HepG2 (cell line): ENCODE results near the gene ZDHHC6. TPM values are rescaled to one million over a fixed set of nuclear protein-coding genes. Genes with fewer than 3 reads are reported as not detected.
A peak's percentile ranks its signal among the peaks of the same experiment; 100 is the strongest.

Experiments used
- ATAD3A ChIP-seq: sonication (generic); formaldehyde crosslinking; IDR thresholded peaks from 2 replicates; pipeline ENCODE4 v1.4.0; 2020; ENCODE audit warnings: missing genetic modification reagents
- CREB1 ChIP-seq, 2 experiments: fragments of 450-650 bp in 1 of 2; IDR thresholded peaks; 2 replicates each; pipeline ENCODE4 v1.6.1; 2016 to 2017; ENCODE audit warnings: control low read depth in 1 of 2, mild to moderate bottlenecking in 1 of 2, missing compliant biosample characterization in 1 of 2, missing genetic modification characterization in 1 of 2
- GTF3A ChIP-seq: sonication (generic); formaldehyde crosslinking; conservative IDR thresholded peaks from 2 replicates; pipeline ENCODE4 v1.4.0; 2020; ENCODE audit warnings: mild to moderate bottlenecking, missing genetic modification reagents
- MTA3 ChIP-seq: sonication (generic); formaldehyde crosslinking; IDR thresholded peaks from 2 replicates; pipeline ENCODE4 v1.4.0; 2020; ENCODE audit warnings: missing genetic modification reagents
- MXI1 ChIP-seq: IDR thresholded peaks from 3 replicates; pipeline ENCODE4 v1.6.1; 2012; ENCODE audit warnings: low read depth, low read length, inconsistent platforms, borderline replicate concordance
- PHF5A ChIP-seq: IDR thresholded peaks from one replicate; pipeline ENCODE4 v1.6.1; 2018; ENCODE audit warnings: low read depth, missing genetic modification reagents; ENCODE audit not compliant: unreplicated experiment
- STAT5B ChIP-seq: sonication (generic); formaldehyde crosslinking; IDR thresholded peaks from 2 replicates; pipeline ENCODE4 v1.4.0; 2020; ENCODE audit warnings: missing genetic modification reagents
- ZNF230 ChIP-seq: sonication (generic); formaldehyde crosslinking; IDR thresholded peaks from 2 replicates; pipeline ENCODE4 v1.4.0; 2020; ENCODE audit warnings: mild to moderate bottlenecking, missing genetic modification reagents
- ZNF331 ChIP-seq: sonication (generic); formaldehyde crosslinking; IDR thresholded peaks from 2 replicates; pipeline ENCODE4 v1.4.0; 2020; ENCODE audit warnings: missing genetic modification reagents
- ZNF761 ChIP-seq: sonication (generic); formaldehyde crosslinking; conservative IDR thresholded peaks from 2 replicates; pipeline ENCODE4 v1.4.0; 2020; ENCODE audit warnings: mild to moderate bottlenecking, missing genetic modification reagents
- ZNF768 ChIP-seq: sonication (generic); formaldehyde crosslinking; IDR thresholded peaks from 2 replicates; pipeline ENCODE4 v1.4.0; 2020; ENCODE audit warnings: missing genetic modification reagents
- ZNF775 ChIP-seq: sonication (generic); formaldehyde crosslinking; IDR thresholded peaks from 2 replicates; pipeline ENCODE4 v1.4.0; 2020; ENCODE audit warnings: missing genetic modification reagents, mild to moderate bottlenecking, moderate library complexity, borderline replicate concordance
- polyA plus RNA-seq, 8 experiments: library from polyadenylated mRNA; depleted of rRNA in 3 of 8; stranded (reverse) in 7 of 8; unstranded in 1 of 8; fragments of >200 nt; fragmentation: Illumina TruSeq in 4 of 8; extraction: Trizol in 4 of 8; gene quantifications; 2 replicates each; pipeline versions ENCODE4 v1.2.1 to v1.2.3, GENCODE V29; 2011 to 2016; ENCODE audit warnings: low read depth in 4 of 8, missing spikeins in 1 of 8, mixed read lengths in 1 of 8; ENCODE audit not compliant: insufficient read depth in 1 of 8
- total RNA-seq, 5 experiments: library from RNA; depleted of rRNA; stranded (reverse); fragments of >200 nt; fragmentation: Illumina TruSeq; extraction: Trizol; gene quantifications; 2 replicates each; pipeline ENCODE4 v1.2.3, GENCODE V29; 2016; ENCODE audit warnings: low read depth in 1 of 5
- TF ChIP-seq, protein P1 (sequence below): sonication (generic); formaldehyde crosslinking; IDR thresholded peaks from 2 replicates; pipeline ENCODE4 v1.4.0; 2020; ENCODE audit warnings: mild to moderate bottlenecking, missing genetic modification reagents
- TF ChIP-seq, protein P2 (sequence below): IDR thresholded peaks from 2 replicates; pipeline ENCODE4 v1.6.1; 2016
- TF ChIP-seq, protein P3 (sequence below), 2 experiments: sonication (generic) in 1 of 2; formaldehyde crosslinking in 1 of 2; IDR thresholded peaks; 2 replicates each; pipeline versions ENCODE4 v1.6.1 to v1.9.0; 2014 to 2022; ENCODE audit warnings: antibody characterized with exemption in 1 of 2, borderline replicate concordance in 1 of 2, inconsistent platforms in 1 of 2, low read depth in 1 of 2, missing genetic modification reagents in 1 of 2

Gene ZDHHC6
- total and polyA plus RNA-seq, 2 of the 13 experiments (the other 11 are each of a cell fraction or from before 2014, with no cell fraction given) = 20.9 to 49.4 TPM

DNA sequence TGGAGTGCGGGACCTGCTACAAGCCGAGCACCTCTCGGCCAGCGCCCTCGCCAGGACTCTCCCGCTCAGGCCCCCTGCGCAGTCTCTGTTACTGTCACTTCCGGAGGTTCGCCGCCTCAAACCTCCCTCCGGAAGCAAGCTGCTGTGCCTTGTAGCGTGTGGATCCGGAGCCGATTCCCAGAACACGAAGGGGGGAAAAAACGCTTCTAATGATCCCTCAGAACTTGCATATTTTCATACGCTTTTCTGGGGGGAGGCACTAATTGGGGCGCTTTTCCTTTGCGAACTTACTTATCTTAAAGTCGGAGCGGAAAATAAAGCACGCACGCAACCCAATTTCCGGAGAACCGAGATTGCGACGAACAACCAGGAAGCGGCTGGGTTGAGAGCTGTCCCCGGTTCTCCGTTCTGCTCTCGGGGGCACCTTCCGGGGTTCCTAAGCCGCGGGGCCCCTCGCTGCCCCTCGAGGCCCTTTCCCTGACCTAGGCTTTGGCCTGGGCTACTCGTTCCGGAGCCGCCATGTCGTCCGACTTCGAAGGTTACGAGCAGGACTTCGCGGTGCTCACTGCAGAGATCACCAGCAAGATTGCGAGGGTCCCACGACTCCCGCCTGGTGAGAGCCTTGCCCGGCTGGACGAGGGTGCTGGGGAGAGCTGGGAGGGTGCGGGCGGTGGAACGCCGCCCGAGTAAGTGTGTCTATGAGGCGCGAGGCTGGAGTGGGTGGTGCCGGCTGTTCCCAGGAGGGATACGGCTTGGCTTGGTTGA, at the start of gene ZDHHC6, which contains the start of gene VTI1A (continued):
- no peak for TF ChIP-seq STAT5B (CRISPR knock-in tag)
- no peak for TF ChIP-seq MTA3 (CRISPR knock-in tag)
- peak; percentile 69 for TF ChIP-seq CREB1 (IDR thresholded peaks at IDR 0.05)
- TF ChIP-seq CREB1 (CRISPR knock-in tag; IDR thresholded peaks at IDR 0.05) = peak; percentile 89
- peak; percentile 57; the same call in 1 of the 2 replicates for TF ChIP-seq ZNF230 (CRISPR knock-in tag)
- TF ChIP-seq ZNF761 (CRISPR knock-in tag) = 0 out of 2 replicates have a peak, but pooled peaks have one; percentile 79
- TF ChIP-seq ATAD3A (CRISPR knock-in tag) = no peak
- TF ChIP-seq, protein P1, sequence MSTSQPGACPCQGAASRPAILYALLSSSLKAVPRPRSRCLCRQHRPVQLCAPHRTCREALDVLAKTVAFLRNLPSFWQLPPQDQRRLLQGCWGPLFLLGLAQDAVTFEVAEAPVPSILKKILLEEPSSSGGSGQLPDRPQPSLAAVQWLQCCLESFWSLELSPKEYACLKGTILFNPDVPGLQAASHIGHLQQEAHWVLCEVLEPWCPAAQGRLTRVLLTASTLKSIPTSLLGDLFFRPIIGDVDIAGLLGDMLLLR (CRISPR knock-in tag) = no peak
- TF ChIP-seq ZNF331 (CRISPR knock-in tag) = no peak
- peak; percentile 32; the same call in 1 of the 2 replicates for TF ChIP-seq ZNF768 (CRISPR knock-in tag)
- TF ChIP-seq, protein P2, sequence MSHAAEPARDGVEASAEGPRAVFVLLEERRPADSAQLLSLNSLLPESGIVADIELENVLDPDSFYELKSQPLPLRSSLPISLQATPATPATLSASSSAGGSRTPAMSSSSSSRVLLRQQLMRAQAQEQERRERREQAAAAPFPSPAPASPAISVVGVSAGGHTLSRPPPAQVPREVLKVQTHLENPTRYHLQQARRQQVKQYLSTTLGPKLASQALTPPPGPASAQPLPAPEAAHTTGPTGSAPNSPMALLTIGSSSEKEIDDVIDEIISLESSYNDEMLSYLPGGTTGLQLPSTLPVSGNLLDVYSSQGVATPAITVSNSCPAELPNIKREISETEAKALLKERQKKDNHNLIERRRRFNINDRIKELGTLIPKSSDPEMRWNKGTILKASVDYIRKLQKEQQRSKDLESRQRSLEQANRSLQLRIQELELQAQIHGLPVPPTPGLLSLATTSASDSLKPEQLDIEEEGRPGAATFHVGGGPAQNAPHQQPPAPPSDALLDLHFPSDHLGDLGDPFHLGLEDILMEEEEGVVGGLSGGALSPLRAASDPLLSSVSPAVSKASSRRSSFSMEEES (CRISPR knock-in tag) = no peak
- TF ChIP-seq GTF3A = peak; percentile 97
- TF ChIP-seq PHF5A (CRISPR knock-in tag) = no peak
- peak; percentile 82; the same call in 1 of the 2 replicates for TF ChIP-seq ZNF775 (CRISPR knock-in tag)
- TF ChIP-seq MXI1 = 0 out of 3 replicates have a peak, but pooled peaks have one; percentile 50
- TF ChIP-seq, protein P3, sequence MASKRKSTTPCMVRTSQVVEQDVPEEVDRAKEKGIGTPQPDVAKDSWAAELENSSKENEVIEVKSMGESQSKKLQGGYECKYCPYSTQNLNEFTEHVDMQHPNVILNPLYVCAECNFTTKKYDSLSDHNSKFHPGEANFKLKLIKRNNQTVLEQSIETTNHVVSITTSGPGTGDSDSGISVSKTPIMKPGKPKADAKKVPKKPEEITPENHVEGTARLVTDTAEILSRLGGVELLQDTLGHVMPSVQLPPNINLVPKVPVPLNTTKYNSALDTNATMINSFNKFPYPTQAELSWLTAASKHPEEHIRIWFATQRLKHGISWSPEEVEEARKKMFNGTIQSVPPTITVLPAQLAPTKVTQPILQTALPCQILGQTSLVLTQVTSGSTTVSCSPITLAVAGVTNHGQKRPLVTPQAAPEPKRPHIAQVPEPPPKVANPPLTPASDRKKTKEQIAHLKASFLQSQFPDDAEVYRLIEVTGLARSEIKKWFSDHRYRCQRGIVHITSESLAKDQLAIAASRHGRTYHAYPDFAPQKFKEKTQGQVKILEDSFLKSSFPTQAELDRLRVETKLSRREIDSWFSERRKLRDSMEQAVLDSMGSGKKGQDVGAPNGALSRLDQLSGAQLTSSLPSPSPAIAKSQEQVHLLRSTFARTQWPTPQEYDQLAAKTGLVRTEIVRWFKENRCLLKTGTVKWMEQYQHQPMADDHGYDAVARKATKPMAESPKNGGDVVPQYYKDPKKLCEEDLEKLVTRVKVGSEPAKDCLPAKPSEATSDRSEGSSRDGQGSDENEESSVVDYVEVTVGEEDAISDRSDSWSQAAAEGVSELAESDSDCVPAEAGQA (IDR thresholded peaks at IDR 0.05; ENCODE audit: low read depth) = no peak
- TF ChIP-seq, protein P3 (CRISPR knock-in tag; IDR thresholded peaks at IDR 0.05; ENCODE audit: borderline replicate concordance) = no peak
